CD4-positive, alpha-beta T cell treated with Interleukin-15 for 1 hour (primary cell): ENCODE results near the gene ADTRP.

Source experiments
- DNase-seq: peaks from one replicate; pipeline ENCODE4 v3.0.0-alpha.2; 2020

ADTRP gene, protein sequence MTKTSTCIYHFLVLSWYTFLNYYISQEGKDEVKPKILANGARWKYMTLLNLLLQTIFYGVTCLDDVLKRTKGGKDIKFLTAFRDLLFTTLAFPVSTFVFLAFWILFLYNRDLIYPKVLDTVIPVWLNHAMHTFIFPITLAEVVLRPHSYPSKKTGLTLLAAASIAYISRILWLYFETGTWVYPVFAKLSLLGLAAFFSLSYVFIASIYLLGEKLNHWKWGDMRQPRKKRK

DNA sequence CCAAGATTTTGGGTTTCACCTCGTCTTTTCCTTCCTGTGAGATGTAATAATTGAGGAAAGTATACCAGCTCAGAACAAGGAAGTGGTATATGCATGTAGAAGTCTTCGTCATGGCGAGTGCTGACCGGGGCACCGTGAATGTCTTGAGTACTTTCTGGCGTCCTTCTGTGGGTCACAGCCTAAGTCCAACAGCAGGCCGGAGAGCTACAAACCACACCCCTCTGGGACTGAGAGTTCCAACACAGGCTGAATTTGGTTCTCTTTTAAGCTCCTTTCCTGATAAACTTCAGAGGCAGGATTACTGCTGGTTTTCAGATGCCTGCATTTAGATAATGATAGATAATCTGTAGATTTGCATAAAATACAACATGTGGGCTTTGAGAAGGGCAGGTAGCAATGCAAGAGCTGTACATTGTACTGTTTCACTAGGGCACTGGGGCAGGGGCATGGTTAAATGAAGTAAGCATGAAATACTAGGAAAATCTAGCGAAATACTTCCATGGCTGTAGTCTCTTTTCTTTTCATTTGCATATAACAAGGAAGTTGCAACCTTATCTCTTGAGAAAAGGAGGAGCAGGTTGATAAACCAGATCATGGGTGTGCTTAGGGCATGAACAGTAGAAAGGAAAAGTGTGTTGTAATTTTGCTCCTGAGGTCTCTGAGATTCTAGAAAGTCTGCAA, at the start of gene ADTRP:
Gene ADTRP (minus strand): TSS at position 156 of the 681 bp plus-strand sequence. CDS start 44 bp downstream, at position 112.
- DNase-seq, result no peak

GRCh38 chr6:11826779-11827178, 48.2 kb upstream of the ADTRP start:
- DNase-seq, result no peak

- DNase-seq, result no peak
These were observed 46.4 kb upstream of the ADTRP start for GRCh38 chr6:11824986-11825385.

DNA sequence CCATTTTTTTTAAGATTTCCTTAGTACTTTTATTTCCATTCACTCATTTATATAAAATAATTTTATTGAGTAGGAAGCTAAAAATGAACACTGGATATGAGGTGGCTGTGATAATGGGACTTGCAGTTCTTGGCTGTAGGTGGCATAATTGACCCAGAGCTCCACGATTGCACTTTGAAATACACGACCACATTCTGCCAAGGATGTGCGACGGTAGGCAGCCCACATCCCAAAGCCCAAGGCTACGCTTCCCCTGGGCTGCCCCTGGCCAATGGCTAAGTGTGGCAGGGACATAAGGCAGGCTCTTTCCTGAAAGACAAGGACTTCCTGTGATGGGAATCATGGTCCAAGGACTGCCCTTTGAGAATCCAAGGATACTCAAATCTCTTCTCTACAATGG, 43.7 kb upstream of the ADTRP start:
- DNase-seq, result no peak

DNA sequence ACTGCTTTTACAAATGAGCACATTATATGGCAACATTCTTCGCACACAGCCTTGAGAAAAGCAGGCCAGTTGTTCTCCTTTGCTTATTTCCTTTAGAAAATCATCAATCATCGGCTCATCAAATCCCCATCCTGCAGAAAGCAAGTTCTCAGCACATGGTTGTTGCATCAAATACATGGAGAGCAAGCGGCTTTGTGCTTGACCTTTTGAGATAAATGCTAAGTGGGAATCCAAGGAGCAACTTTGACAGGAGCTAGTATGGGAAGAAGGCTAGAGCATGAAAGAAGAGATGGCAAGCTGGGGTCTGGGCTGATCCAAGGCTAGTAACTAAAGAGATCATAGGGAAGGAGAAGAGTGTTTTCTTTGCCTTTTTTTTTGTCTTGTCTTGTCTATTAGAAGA, 43.2 kb upstream of the ADTRP start:
- no peak for DNase-seq

DNA sequence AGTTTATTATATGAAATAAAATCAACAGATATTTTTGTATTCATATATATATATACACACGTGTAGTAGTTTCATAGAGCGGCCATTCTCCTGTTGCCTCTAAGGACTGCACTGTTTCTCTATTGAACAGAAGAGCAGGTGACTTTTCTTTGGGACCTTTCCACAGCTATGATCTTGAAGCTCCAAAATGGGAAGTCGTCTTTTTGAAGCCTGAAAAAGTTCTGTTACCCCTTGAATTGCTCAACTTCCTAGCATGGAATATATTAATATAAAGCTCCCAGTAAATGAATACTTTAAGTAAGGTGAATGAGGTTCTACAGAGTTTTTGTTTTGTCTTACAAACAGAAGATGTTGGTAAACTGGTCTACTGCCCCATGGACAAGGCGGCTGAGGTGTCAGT, 42.2 kb upstream of the ADTRP start:
- DNase-seq, result no peak

DNA sequence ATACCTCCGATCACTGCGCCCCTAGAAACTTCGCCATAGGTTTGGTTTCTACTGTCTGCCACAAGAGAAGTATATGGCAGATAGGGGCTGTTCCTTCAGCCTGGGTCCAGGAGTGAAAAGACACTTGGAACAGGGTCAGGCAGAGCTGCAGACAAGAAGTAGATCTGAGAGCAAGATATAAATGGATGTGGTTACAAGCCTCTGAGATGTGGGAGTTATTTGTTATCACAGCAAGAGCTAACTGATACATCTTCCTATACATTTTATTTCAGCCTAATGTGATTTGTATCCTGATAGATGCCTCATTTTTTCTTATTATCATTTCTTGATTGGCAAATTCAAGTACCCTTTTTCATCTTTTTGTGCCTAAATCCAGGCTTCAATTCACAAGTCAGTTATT, 40.9 kb upstream of the ADTRP start:
- no peak for DNase-seq

GRCh38 chr6:11815231-11815630, 36.6 kb upstream of the ADTRP start:
- no peak for DNase-seq

DNA sequence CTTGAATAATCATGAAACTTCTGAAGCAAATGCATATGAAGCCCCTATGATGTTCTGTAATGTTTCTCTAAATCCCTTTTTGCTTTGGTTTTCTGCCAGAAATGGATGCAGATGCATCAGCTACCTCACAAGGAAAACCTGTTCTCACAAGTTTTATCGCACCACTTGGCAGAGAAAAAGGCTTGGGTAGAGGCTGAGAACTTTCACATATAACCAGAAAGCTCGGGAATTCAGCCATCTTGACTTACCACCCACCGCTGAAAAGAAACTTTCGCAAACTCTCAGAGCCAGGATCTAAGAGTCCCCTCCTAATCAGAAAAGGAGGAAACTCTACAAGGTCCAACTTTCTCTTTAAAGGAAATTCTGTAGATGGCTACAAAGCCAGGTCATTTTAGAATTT, 36.2 kb upstream of the ADTRP start:
- DNase-seq, result no peak

GRCh38 chr6:11814106-11814505, 35.5 kb upstream of the ADTRP start:
- no peak for DNase-seq

- DNase-seq, result no peak
These were observed 35.0 kb upstream of the ADTRP start for GRCh38 chr6:11813606-11814005.

- no peak for DNase-seq
These were observed 34.3 kb upstream of the ADTRP start for GRCh38 chr6:11812951-11813350.

- no peak for DNase-seq
These were observed 33.8 kb upstream of the ADTRP start for GRCh38 chr6:11812439-11812838.

DNA sequence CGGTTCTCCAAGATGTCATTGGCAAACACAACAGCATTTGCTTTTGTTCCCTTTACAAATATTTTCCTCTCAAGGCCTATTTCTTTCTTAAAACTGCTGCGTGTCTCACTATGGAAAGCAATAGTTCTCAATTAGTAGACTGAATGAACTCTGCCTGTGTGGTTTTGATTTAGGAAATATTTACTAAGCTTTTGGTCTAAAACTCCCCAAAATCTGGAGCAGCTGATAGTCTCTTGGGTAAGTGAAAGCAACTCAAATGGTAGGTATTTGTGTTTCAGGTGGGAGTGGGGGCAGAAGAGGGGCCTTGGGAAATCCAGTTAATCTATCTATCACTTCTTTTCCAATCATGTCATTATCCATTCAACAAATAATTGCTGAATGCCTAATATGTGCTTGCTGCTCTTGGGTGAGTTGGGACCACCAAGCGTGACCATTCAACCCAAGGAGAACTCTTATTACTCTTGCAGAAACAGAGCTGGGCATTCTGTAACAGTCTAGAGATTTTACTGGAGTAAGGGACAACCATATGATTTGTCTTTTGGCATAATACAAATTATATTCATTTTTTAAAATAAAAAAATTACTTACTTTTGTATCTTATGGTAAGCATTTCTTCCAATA, 33.2 kb upstream of the ADTRP start:
- no peak for DNase-seq

DNA sequence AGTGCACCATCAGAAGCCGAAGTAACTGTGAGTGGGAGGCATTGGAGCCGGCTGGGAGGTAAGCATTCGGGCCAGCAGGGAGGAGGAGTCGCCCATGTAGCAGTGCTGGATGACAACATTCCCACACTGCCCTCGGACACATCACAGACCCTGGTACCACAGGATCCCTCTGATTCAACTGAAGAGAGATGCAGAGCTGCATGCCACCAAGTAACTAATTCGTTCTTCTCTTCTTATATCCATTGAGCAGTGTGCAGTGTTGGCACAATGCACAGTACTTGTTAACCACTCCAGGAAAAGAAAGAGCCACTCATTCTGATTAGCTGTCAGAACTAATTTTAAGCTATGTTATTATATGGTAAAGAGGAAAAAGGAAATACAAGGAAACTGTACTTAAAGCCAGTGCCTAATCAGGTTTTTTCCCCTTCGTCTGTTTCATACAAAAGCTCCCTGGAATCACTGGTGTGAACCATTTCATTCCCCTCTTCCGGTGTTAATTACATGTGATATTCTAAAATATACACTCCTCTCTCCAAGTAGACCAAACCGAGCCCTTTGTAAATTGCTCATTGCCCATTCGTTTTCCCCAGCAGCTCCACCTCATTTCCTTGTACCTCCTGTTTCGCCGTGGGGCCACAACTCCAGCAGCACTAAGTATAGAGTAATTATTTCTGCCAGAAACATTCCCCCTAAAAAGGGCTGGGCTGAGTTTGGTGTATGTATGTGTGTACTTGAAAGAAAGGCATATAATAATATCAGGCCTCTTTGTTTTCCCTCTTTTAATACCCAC, 32.4 kb upstream of the ADTRP start:
- no peak for DNase-seq

- DNase-seq, result no peak
These were observed 31.5 kb upstream of the ADTRP start for GRCh38 chr6:11810039-11810541.

- no peak for DNase-seq
These were observed 29.5 kb upstream of the ADTRP start for GRCh38 chr6:11808054-11808453.

GRCh38 chr6:11806561-11807317, 28.1 kb upstream of the ADTRP start:
- DNase-seq, result no peak

GRCh38 chr6:11805259-11806053, 26.9 kb upstream of the ADTRP start:
- no peak for DNase-seq

DNA sequence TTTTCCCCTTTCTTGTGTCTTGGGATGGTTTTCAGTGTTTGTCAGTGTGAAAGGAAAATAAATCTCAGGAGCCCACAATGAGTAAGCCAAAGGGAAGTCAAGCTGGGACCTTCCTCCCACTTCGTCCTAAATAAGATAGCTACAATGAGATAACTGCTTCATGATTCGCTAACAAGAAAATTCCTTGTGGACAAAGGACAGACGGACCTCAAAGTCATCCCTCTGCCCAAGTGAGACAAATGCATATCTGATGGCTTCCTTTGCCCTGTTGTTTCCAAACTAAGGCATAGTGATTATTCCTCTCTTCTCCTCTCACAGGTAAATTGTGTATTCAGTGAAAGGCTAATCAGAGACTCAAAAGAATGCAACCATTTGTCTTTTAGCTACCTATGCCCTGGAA, 26.1 kb upstream of the ADTRP start:
- no peak for DNase-seq

DNA sequence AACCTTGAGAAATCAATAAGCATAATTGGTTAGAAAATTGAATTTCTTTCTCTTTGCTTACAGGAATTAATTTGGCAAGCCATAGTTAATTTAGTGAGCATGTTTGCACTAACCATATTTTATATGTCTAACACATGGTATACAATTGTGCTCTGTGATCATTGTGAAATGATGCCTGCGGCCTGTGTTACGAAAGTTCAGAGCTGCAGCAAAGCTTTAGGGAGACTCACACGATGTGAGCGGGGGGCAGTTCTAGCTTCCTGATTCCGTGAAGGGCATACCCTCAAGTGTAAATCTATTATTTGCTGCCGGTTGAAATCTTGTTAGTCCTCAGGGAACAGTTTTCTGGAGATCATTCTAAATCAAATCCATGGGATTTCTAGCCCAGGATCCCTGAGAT, 25.5 kb upstream of the ADTRP start:
- DNase-seq, result no peak

DNA sequence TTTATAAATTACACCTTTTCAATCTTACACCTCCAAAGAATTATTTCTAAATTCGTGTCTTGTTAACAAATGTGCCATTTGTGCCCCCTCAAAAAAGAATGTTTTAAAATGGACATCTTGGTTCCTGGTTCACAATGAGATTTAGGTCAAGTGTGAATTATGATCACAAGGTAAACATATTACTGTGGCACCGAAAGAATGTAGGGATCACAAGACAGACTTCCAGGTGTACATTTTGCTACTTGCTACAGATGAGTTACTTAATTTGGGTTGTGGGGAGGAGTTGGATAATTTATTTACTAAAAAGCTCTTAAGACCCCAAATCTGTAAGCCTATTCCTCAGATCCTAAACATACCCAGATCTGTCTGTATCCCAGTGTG, 25.0 kb upstream of the ADTRP start:
- DNase-seq, result no peak
